Lung (tissue), 12 donors: Measurements from ENCODE around the gene TBCD. TPM values are rescaled to one million over a fixed set of nuclear protein-coding genes. Genes with fewer than 3 reads are reported as not detected.

Experiments
- ATAC-seq: fragments of 200-7000 bp; cut with Tn5 transposase; one replicate; pipeline ENCODE4 v1.9.1; 2020; ENCODE audit warnings: moderate number of reproducible peaks; ENCODE audit not compliant: insufficient read depth, low FRiP score
- DNase-seq, 3 donors: peaks; one replicate each; pipeline ENCODE4 v3.0.0-alpha.2; 2013 to 2017
- H3K27ac ChIP-seq, 2 donors: one replicate each; pipeline ENCODE4 v1.5.1; 2013; ENCODE audit warnings: mild to moderate bottlenecking in 2 of 2, moderate library complexity in 2 of 2, control low read depth in 1 of 2, inconsistent platforms in 1 of 2, low read depth in 1 of 2, low read length in 1 of 2
- H3K27me3 ChIP-seq, 3 donors: one replicate each; pipeline ENCODE4 v1.5.1; 2013; ENCODE audit warnings: low read length in 2 of 3; ENCODE audit not compliant: control insufficient read depth in 3 of 3, insufficient read depth in 3 of 3
- H3K36me3 ChIP-seq, 4 donors: one replicate each; pipeline ENCODE4 v1.5.1; 2013; ENCODE audit warnings: low read length in 4 of 4, mild to moderate bottlenecking in 1 of 4, moderate library complexity in 1 of 4; ENCODE audit not compliant: control insufficient read depth in 4 of 4, insufficient read depth in 4 of 4
- H3K4me1 ChIP-seq, 5 donors: one replicate each; pipeline ENCODE4 v1.5.1; 2013; ENCODE audit warnings: low read length in 5 of 5, mild to moderate bottlenecking in 2 of 5, moderate library complexity in 1 of 5; ENCODE audit not compliant: control insufficient read depth in 5 of 5, insufficient read depth in 5 of 5
- H3K4me3 ChIP-seq: one replicate; pipeline ENCODE4 v1.5.1; 2013; ENCODE audit warnings: mild to moderate bottlenecking, control low read depth, moderate library complexity
- H3K9ac ChIP-seq, 2 donors: one replicate each; pipeline ENCODE4 v1.5.1; 2013; ENCODE audit warnings: low read length in 2 of 2, control low read depth in 1 of 2; ENCODE audit not compliant: insufficient read depth in 1 of 2
- H3K9me3 ChIP-seq, 4 donors: one replicate each; pipeline ENCODE4 v1.5.1; 2013; ENCODE audit warnings: low read length in 3 of 4, mild to moderate bottlenecking in 1 of 4, moderate library complexity in 1 of 4; ENCODE audit not compliant: control insufficient read depth in 4 of 4, insufficient read depth in 3 of 4
- CTCF ChIP-seq: IDR thresholded peaks from 2 replicates; pipeline ENCODE4 v1.5.1; 2012; ENCODE audit warnings: mild to moderate bottlenecking; ENCODE audit errors: control extremely low read depth, extremely low read depth
- WGBS, 2 donors: extraction: QIAGEN DNeasy Blood & Tissue Kit; methylation state at CpG; one replicate each; pipeline ENCODE4 v1.1.7; 2013; 5-methylcytosine and 5-hydroxymethylcytosine counted together
- polyA plus RNA-seq, 2 donors: library from polyadenylated mRNA; stranded (reverse); fragments of 200-250 nt; gene quantifications; one replicate each; pipeline ENCODE4 v1.2.1, GENCODE V29; 2013
- total RNA-seq, 2 donors: library from RNA; depleted of rRNA in 1 of 2; stranded (reverse); fragments of >200 nt in 1 of 2; gene quantifications; one replicate each; pipeline ENCODE4 v1.2.1, GENCODE V29; 2014 to 2021
- donor health status: control.
- donor health status: control.
- donor health status: Bipolar disorder and iron deficiency.
- donor health status: healthy.
- donor health status: DM: yes; HTN: yes; CAD: no.

TBCD gene
- total and polyA plus RNA-seq, 4 donors: 57.6 to 119 (median 90.3) TPM

GRCh38 chr17:82908543-82909160 is 156.8 kb downstream of the TBCD start:
- Histone ChIP-seq H3K4me1 (peaks cover 0 to 56% (median 26%) of the 10 kb centered on the region in 5 donors), H3K4me3 (no peak overlapping the region), H3K27me3 (no peaks in the 10 kb centered on the region), H3K27ac (no peak overlapping the region), H3K9me3 (no peaks in the 10 kb centered on the region), H3K36me3 (peaks cover 3 to 50% (median 10%) of the 10 kb centered on the region in 4 donors), H3K9ac (peak overlapping the region in 1 of 2 donors; percentile 55)
- no peak for TF ChIP-seq CTCF
- peak in 2 of 3 donors; percentile 60 to 61 for DNase-seq
- 86 to 93% methylated on average over 13 of the region's 13 CpGs for WGBS, 2 donors
- no peak for ATAC-seq

GRCh38 chr17:82909322-82909904 is 157.5 kb downstream of the TBCD start:
- no peak for ATAC-seq
- H3K27ac ChIP-seq: no peak overlapping the region
- peaks cover 3 to 48% (median 12%) of the 10 kb centered on the region in 4 donors for H3K36me3 ChIP-seq
- H3K27me3 ChIP-seq: no peaks in the 10 kb centered on the region
- H3K4me1 ChIP-seq: peaks cover 0 to 57% (median 26%) of the 10 kb centered on the region in 5 donors
- no peak overlapping the region for H3K4me3 ChIP-seq
- 88 to 89% methylated on average over 26 of the region's 26 CpGs for WGBS, 2 donors
- H3K9me3 ChIP-seq: no peaks in the 10 kb centered on the region
- H3K9ac ChIP-seq: no peak overlapping the region
- no peak for DNase-seq
- no peak for TF ChIP-seq CTCF

- peaks cover 0 to 60% (median 29%) of the 10 kb centered on the region in 5 donors for H3K4me1 ChIP-seq
- 86 to 89% methylated on average over 12 of the region's 12 CpGs for WGBS, 2 donors
- H3K9ac ChIP-seq: peak overlapping the region in 1 of 2 donors; percentile 42
- H3K9me3 ChIP-seq: no peaks in the 10 kb centered on the region
- H3K4me3 ChIP-seq: no peak overlapping the region
- H3K36me3 ChIP-seq: peaks cover 3 to 44% (median 12%) of the 10 kb centered on the region in 4 donors
- TF ChIP-seq CTCF: no peak
- no peak overlapping the region for H3K27ac ChIP-seq
- DNase-seq (peak; percentile 55 to 78 (median 62)), ATAC-seq (no peak)
- no peaks in the 10 kb centered on the region for H3K27me3 ChIP-seq
Measured at GRCh38 chr17:82910041-82910481, 158.2 kb downstream of the TBCD start.
